ENCODE data around the gene C19orf47. TPM values are rescaled to one million over a fixed set of nuclear protein-coding genes. Genes with fewer than 3 reads are reported as not detected.

The C19orf47 gene
- total RNA-seq, 1 donor from 2014 or later = 10.4 TPM

- no peak overlapping the region for H3K4me3 ChIP-seq (ENCODE audit: low read depth, low read length)
- no peaks in the 10 kb centered on the region for H3K36me3 ChIP-seq (ENCODE audit: control insufficient read depth, insufficient read depth, low read length)
- DNase-seq (ENCODE audit: low read depth) = no peak
- no peak for TF ChIP-seq CTCF (IDR thresholded peaks at IDR 0.05; ENCODE audit: insufficient read depth, low read length, poor library complexity, severe bottlenecking)
- H3K27me3 ChIP-seq (ENCODE audit: control insufficient read depth, insufficient read depth, low read length) = peaks cover 3% of the 10 kb centered on the region
Measured at GRCh38 chr19:40379446-40380198, 31.4 kb upstream of the C19orf47 start.

- H3K27me3 ChIP-seq (ENCODE audit: control insufficient read depth, insufficient read depth, low read length) = no peaks in the 10 kb centered on the region
- DNase-seq (ENCODE audit: low read depth) = no peak
- no peak for TF ChIP-seq CTCF (IDR thresholded peaks at IDR 0.05; ENCODE audit: insufficient read depth, low read length, poor library complexity, severe bottlenecking)
- H3K4me3 ChIP-seq (ENCODE audit: low read depth, low read length) = no peak overlapping the region
- no peaks in the 10 kb centered on the region for H3K36me3 ChIP-seq (ENCODE audit: control insufficient read depth, insufficient read depth, low read length)
Measured at GRCh38 chr19:40378509-40378908, 30.3 kb upstream of the C19orf47 start.

GRCh38 chr19:40377876-40378385, 29.7 kb upstream of the C19orf47 start:
- DNase-seq (ENCODE audit: low read depth) = no peak
- TF ChIP-seq CTCF (IDR thresholded peaks at IDR 0.05; ENCODE audit: insufficient read depth, low read length, poor library complexity, severe bottlenecking) = no peak
- Histone ChIP-seq H3K36me3 (ENCODE audit: control insufficient read depth, insufficient read depth, low read length) (no peaks in the 10 kb centered on the region), H3K27me3 (ENCODE audit: control insufficient read depth, insufficient read depth, low read length) (no peaks in the 10 kb centered on the region), H3K4me3 (ENCODE audit: low read depth, low read length) (no peak overlapping the region)

GRCh38 chr19:40376286-40376862, 28.2 kb upstream of the C19orf47 start:
- no peak for DNase-seq (ENCODE audit: low read depth)
- H3K36me3 ChIP-seq (ENCODE audit: control insufficient read depth, insufficient read depth, low read length) = no peaks in the 10 kb centered on the region
- TF ChIP-seq CTCF (IDR thresholded peaks at IDR 0.05; ENCODE audit: insufficient read depth, low read length, poor library complexity, severe bottlenecking) = no peak
- no peaks in the 10 kb centered on the region for H3K27me3 ChIP-seq (ENCODE audit: control insufficient read depth, insufficient read depth, low read length)
- no peak overlapping the region for H3K4me3 ChIP-seq (ENCODE audit: low read depth, low read length)

- no peak overlapping the region for H3K4me3 ChIP-seq (ENCODE audit: low read depth, low read length)
- DNase-seq (ENCODE audit: low read depth) = no peak
- H3K27me3 ChIP-seq (ENCODE audit: control insufficient read depth, insufficient read depth, low read length) = no peaks in the 10 kb centered on the region
- TF ChIP-seq CTCF (IDR thresholded peaks at IDR 0.05; ENCODE audit: insufficient read depth, low read length, poor library complexity, severe bottlenecking) = no peak
- H3K36me3 ChIP-seq (ENCODE audit: control insufficient read depth, insufficient read depth, low read length) = no peaks in the 10 kb centered on the region
Measured at GRCh38 chr19:40374084-40374483, 25.9 kb upstream of the C19orf47 start.
